ENCODE measurements around the gene NRG3.

GRCh38 chr10:82409671-82410070, 534.7 kb downstream of the NRG3 start:
- TF ChIP-seq CTCF (IDR thresholded peaks at IDR 0.05 in 2 of 3, conservative IDR thresholded peaks at IDR 0.05 in 1 of 3; ENCODE audit: borderline replicate concordance in 1 of 3, insufficient read depth in 1 of 3, low read depth in 2 of 3, low read length in 2 of 3) (no peak), MAX (IDR thresholded peaks at IDR 0.05) (no peak), ATF3 (IDR thresholded peaks at IDR 0.05) (no peak), POLR2AphosphoS5 (IDR thresholded peaks at IDR 0.05; ENCODE audit: low read depth, low read length) (no peak)
